GM20000 (cell line): ENCODE measurements around the gene PDE6C.

Experiments used
- DNase-seq: peaks from one replicate; pipeline ENCODE4 v3.0.0; 2012; ENCODE audit warnings: low spot score
- CTCF ChIP-seq: IDR thresholded peaks from 2 replicates; pipeline ENCODE4 v1.5.1; 2012; ENCODE audit warnings: mild to moderate bottlenecking, control low read depth; ENCODE audit errors: extremely low read depth, missing control alignments

PDE6C gene

GRCh38 chr10:93572606-93573005 lies 39.7 kb upstream of the PDE6C start:
- no peak for TF ChIP-seq CTCF

GRCh38 chr10:93573051-93573909 lies 39.1 kb upstream of the PDE6C start:
- no peak for DNase-seq
- no peak for TF ChIP-seq CTCF

More at GRCh38 chr10:93572606-93573005, 39.7 kb upstream of the PDE6C start:
- DNase-seq = no peak

- no peak for TF ChIP-seq CTCF
- DNase-seq = no peak
Observed at GRCh38 chr10:93573924-93574323, 38.4 kb upstream of the PDE6C start.

GRCh38 chr10:93576888-93577287 lies 35.4 kb upstream of the PDE6C start:
- TF ChIP-seq CTCF = no peak
- no peak for DNase-seq

- DNase-seq = no peak
- no peak for TF ChIP-seq CTCF
Observed at GRCh38 chr10:93577565-93577964, 34.8 kb upstream of the PDE6C start.

GRCh38 chr10:93579089-93579488 lies 33.2 kb upstream of the PDE6C start:
- no peak for DNase-seq
- TF ChIP-seq CTCF = no peak

- no peak for TF ChIP-seq CTCF
- DNase-seq = no peak
Observed at GRCh38 chr10:93579985-93580711, 32.2 kb upstream of the PDE6C start.
